HepG2 (cell line): ENCODE data around the gene MRPS5. TPM values are rescaled to one million over a fixed set of nuclear protein-coding genes. Genes with fewer than 3 reads are reported as not detected.

ENCODE experiments used
- ATF1 ChIP-seq: IDR thresholded peaks from 2 replicates; pipeline ENCODE4 v1.6.1; 2016; ENCODE audit warnings: mild to moderate bottlenecking, control low read depth
- E2F1 ChIP-seq: sonication (generic); formaldehyde crosslinking; IDR thresholded peaks from 2 replicates; pipeline ENCODE4 v1.5.0; 2020; ENCODE audit warnings: missing genetic modification reagents
- ESRRA ChIP-seq: sonication (generic); formaldehyde crosslinking; IDR thresholded peaks from 2 replicates; pipeline ENCODE4 v1.5.1; 2020; ENCODE audit warnings: mild to moderate bottlenecking, low read depth, missing genetic modification reagents
- GABPB1 ChIP-seq: IDR thresholded peaks from 2 replicates; pipeline ENCODE4 v1.6.1; 2016; ENCODE audit warnings: mild to moderate bottlenecking, missing genetic modification reagents, moderate library complexity, missing compliant biosample characterization
- HMGXB4 ChIP-seq, 2 experiments: sonication (generic) in 1 of 2; formaldehyde crosslinking in 1 of 2; IDR thresholded peaks; 2 replicates each; pipeline versions ENCODE4 v1.4.0 to v1.6.1; 2018 to 2020; ENCODE audit warnings: missing genetic modification reagents in 2 of 2, borderline replicate concordance in 1 of 2, low read depth in 1 of 2, mild to moderate bottlenecking in 1 of 2, missing biosample characterization in 1 of 2
- HNF4A ChIP-seq: sonication (generic); formaldehyde crosslinking; IDR thresholded peaks from 2 replicates; pipeline ENCODE4 v1.4.0; 2020; ENCODE audit warnings: missing genetic modification reagents
- KLF12 ChIP-seq: sonication (generic); formaldehyde crosslinking; IDR thresholded peaks from 2 replicates; pipeline ENCODE4 v1.4.0; 2020; ENCODE audit warnings: missing genetic modification reagents, borderline replicate concordance
- POLR2AphosphoS2 ChIP-seq: IDR thresholded peaks from 2 replicates; pipeline ENCODE4 v1.6.1; 2011; ENCODE audit warnings: low read depth, low read length, improper control_type of control experiment
- PRPF4 ChIP-seq: fragments of 200-400 bp; formaldehyde crosslinking; IDR thresholded peaks from 2 replicates; pipeline ENCODE4 v1.6.1; 2016; ENCODE audit warnings: low read length, low read depth; ENCODE audit not compliant: poor library complexity, severe bottlenecking
- RFXAP ChIP-seq: sonication (generic); formaldehyde crosslinking; IDR thresholded peaks from 2 replicates; pipeline ENCODE4 v1.4.0; 2020; ENCODE audit warnings: missing genetic modification reagents, borderline replicate concordance
- TBX3 ChIP-seq: fragments of 450-650 bp; IDR thresholded peaks from 2 replicates; pipeline ENCODE4 v1.6.1; 2017; ENCODE audit warnings: antibody characterized with exemption, mild to moderate bottlenecking, inconsistent platforms, borderline replicate concordance
- ZNF143 ChIP-seq: sonication (generic); formaldehyde crosslinking; IDR thresholded peaks from 2 replicates; pipeline ENCODE4 v1.4.0; 2020; ENCODE audit warnings: missing genetic modification reagents
- ZNF501 ChIP-seq: sonication (generic); formaldehyde crosslinking; IDR thresholded peaks from 2 replicates; pipeline ENCODE4 v1.5.1; 2020; ENCODE audit warnings: mild to moderate bottlenecking, moderate library complexity, missing genetic modification reagents
- ZNF503 ChIP-seq: sonication (generic); formaldehyde crosslinking; IDR thresholded peaks from 2 replicates; pipeline ENCODE4 v1.4.0; 2020; ENCODE audit warnings: missing genetic modification reagents
- ZNF513 ChIP-seq: sonication (generic); formaldehyde crosslinking; conservative IDR thresholded peaks from 2 replicates; pipeline ENCODE4 v1.5.0; 2020; ENCODE audit warnings: missing genetic modification reagents
- ZNF547 ChIP-seq: sonication (generic); formaldehyde crosslinking; IDR thresholded peaks from 2 replicates; pipeline ENCODE4 v1.5.1; 2020; ENCODE audit warnings: mild to moderate bottlenecking, missing genetic modification reagents
- ZNF614 ChIP-seq: IDR thresholded peaks from 2 replicates; pipeline ENCODE4 v1.6.1; 2018; ENCODE audit warnings: missing biosample characterization, missing genetic modification reagents, inconsistent platforms, borderline replicate concordance
- ZNF639 ChIP-seq: conservative IDR thresholded peaks from 2 replicates; pipeline ENCODE4 v1.6.1; 2018; ENCODE audit warnings: missing genetic modification reagents
- ZSCAN30 ChIP-seq: sonication (generic); formaldehyde crosslinking; IDR thresholded peaks from 2 replicates; pipeline ENCODE4 v1.5.0; 2020; ENCODE audit warnings: mild to moderate bottlenecking, missing genetic modification reagents
- polyA plus RNA-seq, 8 experiments: library from polyadenylated mRNA; depleted of rRNA in 3 of 8; stranded (reverse) in 7 of 8; unstranded in 1 of 8; fragments of >200 nt; fragmentation: Illumina TruSeq in 4 of 8; extraction: Trizol in 4 of 8; gene quantifications; 2 replicates each; pipeline versions ENCODE4 v1.2.1 to v1.2.3, GENCODE V29; 2011 to 2016; ENCODE audit warnings: low read depth in 4 of 8, missing spikeins in 1 of 8, mixed read lengths in 1 of 8; ENCODE audit not compliant: insufficient read depth in 1 of 8
- total RNA-seq, 5 experiments: library from RNA; depleted of rRNA; stranded (reverse); fragments of >200 nt; fragmentation: Illumina TruSeq; extraction: Trizol; gene quantifications; 2 replicates each; pipeline ENCODE4 v1.2.3, GENCODE V29; 2016; ENCODE audit warnings: low read depth in 1 of 5

The MRPS5 gene
- total and polyA plus RNA-seq, 2 of the 13 experiments (the other 11 are each of a cell fraction or from before 2014, with no cell fraction given) = 98.8 to 134 TPM

GRCh38 chr2:95158891-95159619 is 37.4 kb upstream of the MRPS5 start (continued):
- TF ChIP-seq POLR2AphosphoS2 (no peak), ESRRA (CRISPR knock-in tag) (no peak), ZNF503 (CRISPR knock-in tag) (no peak), KLF12 (CRISPR knock-in tag) (no peak), ZNF143 (CRISPR knock-in tag) (no peak), HMGXB4 (CRISPR knock-in tag; IDR thresholded peaks at IDR 0.05; ENCODE audit: borderline replicate concordance in 1 of 2, low read depth in 1 of 2) (no peak; a peak in 1 of 4 replicates), ZNF547 (no peak), RFXAP (0 out of 2 replicates have a peak, but pooled peaks have one; percentile 25), GABPB1 (CRISPR knock-in tag) (peak; percentile 52; the same call in 1 of the 2 replicates), ZNF513 (no peak), TBX3 (no peak), ZNF614 (no peak), ZNF639 (CRISPR knock-in tag) (0 out of 2 replicates have a peak, but pooled peaks have one; percentile 14), ATF1 (CRISPR knock-in tag) (no peak), HNF4A (CRISPR knock-in tag) (no peak), ZNF501 (CRISPR knock-in tag) (peak; percentile 56; the same call in 1 of the 2 replicates), ZSCAN30 (CRISPR knock-in tag) (no peak), E2F1 (CRISPR knock-in tag) (no peak), PRPF4 (no peak)
